Measurements from ENCODE around the gene GRIN3B.

GRCh38 chr19:970695-971094, 29.5 kb upstream of the GRIN3B start:
- TF ChIP-seq POLR2A (IDR thresholded peaks at IDR 0.05) (no peak), CTCF (IDR thresholded peaks at IDR 0.05) (peak in 2 of 4 experiments; percentile 3 to 33)

Data from uterus (tissue), 2 donors.